NCI-H2029 treated with DMSO at 0.1 percent for 48 hours (cell line): ENCODE measurements around the gene MAMLD1.
"Not testable (repeated sequence)": the region's sequence is repeated elsewhere in the genome, so short reads cannot be mapped to it uniquely, and the experiment has no call there.

ENCODE experiments used
- DNase-seq: peaks from one replicate; lab custom pipeline; 2025; lab: John Stamatoyannopoulos, UW

MAMLD1 gene, protein sequence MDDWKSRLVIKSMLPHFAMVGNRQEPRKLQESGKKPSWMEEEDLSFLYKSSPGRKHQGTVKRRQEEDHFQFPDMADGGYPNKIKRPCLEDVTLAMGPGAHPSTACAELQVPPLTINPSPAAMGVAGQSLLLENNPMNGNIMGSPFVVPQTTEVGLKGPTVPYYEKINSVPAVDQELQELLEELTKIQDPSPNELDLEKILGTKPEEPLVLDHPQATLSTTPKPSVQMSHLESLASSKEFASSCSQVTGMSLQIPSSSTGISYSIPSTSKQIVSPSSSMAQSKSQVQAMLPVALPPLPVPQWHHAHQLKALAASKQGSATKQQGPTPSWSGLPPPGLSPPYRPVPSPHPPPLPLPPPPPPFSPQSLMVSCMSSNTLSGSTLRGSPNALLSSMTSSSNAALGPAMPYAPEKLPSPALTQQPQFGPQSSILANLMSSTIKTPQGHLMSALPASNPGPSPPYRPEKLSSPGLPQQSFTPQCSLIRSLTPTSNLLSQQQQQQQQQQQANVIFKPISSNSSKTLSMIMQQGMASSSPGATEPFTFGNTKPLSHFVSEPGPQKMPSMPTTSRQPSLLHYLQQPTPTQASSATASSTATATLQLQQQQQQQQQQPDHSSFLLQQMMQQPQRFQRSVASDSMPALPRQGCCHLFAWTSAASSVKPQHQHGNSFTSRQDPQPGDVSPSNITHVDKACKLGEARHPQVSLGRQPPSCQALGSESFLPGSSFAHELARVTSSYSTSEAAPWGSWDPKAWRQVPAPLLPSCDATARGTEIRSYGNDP

DNA sequence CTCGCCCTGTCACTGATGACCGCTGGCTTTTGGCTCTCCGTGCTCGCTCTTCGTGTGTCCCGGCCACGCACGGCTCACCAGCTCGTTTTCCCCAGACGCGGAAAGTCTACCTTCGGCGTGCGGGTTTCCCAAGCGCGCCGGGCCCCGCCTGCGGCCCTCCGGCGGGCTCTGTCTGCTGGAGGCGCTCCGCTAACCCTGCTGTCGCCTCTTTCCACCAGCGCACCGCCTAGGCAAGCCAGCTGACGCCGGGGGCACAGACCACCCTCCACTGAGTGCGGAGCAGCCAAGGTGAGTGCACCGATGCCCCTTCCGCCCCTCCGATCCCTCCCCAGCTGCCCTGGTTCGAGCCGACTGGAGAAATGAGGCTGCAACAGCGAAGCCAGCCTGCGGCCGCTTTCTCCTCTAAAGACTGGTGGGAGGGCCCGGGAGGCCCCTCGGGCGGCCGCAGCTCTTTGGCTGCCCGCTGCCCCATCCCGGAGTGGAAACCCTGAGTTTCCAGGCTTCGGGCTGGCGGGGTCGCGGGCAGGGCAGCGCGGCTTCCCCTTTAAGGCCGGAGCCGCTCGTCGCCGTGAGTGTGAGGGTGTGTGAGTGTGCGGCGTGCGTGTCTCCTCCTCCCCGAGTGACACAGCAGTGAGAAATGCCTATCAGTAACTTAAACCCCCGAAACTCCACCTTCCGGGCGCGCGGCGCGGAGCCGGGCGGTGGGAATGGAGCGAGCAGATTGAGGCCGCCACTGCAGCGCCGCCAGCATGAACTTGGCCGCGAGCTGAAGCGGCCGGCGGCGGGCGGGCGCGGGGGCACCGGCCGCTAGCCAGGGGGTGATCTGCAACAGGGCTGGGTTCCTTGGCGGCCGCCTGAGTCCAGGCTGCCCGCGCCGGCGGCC is at the start of gene MAMLD1:
MAMLD1 (plus strand) TSS at position 719 of the 883 bp plus-strand sequence. CDS start 82,200 bp downstream, outside the sequence.
- DNase-seq: no peak

DNA sequence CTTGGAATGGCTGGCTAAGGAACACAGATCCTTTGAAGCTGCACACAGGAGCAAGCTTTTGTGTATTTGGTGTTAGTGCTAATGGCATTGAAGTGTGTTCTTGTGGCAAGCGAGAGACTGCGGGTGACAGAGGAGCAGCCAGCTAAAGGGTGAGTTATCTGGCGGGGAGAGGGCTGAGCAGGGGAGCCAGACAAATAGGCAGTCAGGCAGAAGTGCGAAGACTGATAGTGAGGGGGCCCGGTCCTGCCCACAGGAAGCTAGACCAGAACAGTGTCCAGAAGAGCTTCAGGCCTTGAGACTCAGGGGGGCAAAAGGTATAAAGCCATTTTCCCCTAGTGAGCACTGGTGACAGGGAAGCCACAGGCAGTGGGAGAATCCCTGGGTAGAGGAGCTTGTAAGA is 49.6 kb upstream of the MAMLD1 start:
- DNase-seq: no peak

DNA sequence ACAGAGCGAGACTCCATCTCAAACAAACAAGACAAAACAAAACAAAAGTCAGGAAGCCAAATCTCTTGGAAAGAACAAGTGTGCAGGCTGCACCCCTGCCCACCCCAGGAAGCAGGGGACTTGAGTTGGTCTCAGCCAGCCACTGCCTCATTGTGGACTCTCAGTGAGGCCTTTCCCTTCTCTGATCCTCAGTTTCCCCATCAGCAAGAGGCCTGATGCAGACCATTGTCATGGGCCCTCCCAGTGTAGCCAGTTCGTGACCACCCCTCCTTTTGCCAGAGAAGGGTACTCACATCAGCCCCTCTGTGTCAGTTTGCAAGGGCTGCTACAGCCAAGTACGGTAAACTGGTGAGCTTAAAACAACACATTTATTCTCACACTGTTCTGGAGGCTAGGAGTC is 48.9 kb upstream of the MAMLD1 start:
- DNase-seq: no peak

DNA sequence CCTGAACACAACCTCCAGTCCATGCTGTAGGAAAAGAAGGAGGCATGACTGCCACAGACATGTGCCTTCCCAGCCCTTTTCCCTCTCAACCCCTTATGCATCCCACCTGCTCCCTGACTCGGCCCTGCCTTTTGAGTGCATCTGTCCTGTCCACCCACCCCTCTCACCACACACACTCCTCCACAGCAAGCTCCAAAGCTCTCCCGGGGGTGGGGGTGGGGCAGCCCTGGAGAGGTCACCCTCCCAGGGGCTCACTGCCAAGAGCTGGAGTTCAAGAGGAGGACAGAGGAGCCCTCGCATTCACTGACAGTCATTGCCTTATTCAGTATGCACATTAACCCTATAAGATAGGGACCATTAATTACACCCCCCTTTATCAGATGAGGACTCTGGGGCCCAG is 46.6 kb upstream of the MAMLD1 start:
- no peak for DNase-seq

DNA sequence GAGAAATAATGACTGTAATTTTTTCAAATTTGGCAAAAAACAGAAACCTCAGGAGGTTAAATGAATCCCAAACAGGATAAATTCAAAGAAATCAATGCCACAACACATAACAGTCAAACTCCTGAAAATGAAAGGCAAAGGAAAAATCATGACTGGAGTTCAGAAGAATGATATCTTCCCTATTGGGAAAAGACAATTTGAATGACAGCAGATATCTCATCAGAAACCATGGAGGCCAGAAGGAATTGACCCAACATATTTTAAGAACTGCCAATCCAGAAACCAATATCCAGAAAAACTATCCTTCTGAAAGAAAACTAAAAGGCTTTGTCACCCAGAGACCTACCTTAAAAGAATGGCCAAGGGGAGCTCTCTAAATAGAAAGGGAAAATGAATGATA is 40.1 kb upstream of the MAMLD1 start:
- DNase-seq: no peak

DNA sequence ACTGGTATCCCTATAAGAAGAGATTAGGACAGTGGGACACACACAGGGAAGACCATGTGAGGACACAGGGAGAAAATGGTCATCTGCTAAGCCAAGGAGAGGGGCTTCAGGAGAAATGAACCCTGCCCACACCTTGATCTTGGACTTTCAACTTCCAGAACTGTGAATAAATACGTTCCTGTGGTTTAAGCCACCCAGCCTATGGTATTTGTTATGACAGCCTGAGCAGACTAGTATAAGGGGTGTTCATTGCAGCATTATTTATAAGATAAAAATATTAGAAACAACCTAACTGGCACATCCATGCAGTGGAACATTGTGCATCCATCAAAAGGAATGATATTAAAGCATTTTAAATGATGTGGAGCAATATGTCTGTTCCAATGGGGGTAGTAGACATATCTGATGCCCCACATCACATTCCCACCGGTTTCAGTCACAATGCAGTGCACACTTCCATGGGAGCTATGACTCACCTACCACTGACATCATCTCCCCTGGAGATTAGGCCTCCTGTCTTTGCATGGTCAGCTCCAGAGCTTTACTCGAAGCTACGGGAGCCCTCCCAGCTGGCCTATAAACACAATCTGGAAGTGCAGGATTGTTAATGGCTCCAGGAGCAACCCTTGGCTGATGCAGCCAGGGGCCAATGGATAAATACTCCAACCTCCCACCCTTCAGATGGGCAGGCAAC is 38.9 kb upstream of the MAMLD1 start:
- no peak for DNase-seq

DNA sequence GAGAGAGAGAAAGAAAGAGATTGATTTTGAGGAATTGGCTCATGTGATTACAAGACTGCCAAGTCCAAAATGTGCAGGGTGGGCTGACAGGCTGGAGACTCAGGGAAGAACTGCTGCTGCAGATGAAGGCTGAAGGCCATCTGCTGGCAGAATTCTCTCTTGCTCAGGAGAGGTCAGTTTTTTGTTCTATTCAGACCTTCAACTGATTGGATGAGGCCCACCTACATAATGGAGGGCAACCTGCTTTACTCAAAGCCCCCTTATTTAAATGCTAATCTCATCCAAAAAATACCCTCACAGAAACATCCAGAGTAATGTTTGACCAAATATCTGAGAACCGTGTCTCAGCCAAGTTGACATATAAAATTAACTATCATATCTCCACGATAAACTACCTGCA is 38.2 kb upstream of the MAMLD1 start:
- no peak for DNase-seq

DNA sequence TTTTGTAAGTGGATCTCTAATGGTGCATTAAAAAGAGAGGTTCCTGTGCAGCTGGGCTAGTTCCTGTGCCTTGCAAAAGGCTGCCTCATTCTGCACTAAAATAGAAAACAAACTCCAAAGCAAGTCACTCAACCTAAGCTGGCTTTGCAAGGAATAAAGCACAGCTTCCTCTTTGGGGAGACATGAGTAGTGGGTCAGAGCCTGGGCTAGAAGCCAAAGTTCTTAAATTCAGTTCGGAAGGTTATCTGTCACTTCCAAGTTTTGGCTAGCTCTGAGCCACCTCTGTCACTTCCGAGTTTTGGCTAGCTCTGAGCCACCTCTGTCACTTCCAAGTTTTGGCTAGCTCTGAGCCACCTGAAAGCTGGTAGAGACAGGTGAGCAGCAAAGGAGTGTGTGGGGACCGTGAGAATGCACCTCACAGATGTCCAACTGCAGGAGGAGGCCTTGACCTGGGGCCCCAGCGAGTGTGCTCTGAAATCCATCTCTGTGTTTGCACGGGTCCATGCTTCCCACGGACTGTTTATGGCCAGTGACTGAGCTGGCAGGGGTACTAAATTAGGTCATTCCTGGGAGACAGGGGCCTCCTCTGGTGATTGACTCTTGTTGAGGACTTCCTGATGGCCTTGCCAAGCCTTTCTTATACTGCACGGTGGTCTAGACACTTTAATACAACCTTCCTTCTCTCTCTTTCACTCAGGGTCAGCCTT is 36.4 kb upstream of the MAMLD1 start:
- DNase-seq: no peak

DNA sequence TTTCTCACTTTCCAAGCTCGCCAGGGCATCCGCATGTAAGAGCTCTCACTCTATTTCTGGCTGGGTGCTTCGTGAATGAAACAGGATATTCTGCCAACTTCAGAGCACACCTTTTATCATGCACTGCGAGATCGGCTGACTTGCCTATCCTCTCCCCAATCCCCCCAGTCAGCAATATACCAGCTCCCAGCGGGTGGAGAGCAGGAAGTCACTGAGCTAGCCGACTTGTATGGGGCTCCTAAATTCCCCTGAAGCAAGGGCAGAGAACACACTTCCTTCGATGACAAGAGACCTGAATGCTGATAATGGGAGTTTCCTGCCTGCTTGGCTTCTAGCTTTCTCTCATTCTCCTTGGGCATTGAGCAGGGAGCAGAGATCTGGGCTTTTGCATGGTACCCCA is 33.8 kb upstream of the MAMLD1 start:
- no peak for DNase-seq

DNA sequence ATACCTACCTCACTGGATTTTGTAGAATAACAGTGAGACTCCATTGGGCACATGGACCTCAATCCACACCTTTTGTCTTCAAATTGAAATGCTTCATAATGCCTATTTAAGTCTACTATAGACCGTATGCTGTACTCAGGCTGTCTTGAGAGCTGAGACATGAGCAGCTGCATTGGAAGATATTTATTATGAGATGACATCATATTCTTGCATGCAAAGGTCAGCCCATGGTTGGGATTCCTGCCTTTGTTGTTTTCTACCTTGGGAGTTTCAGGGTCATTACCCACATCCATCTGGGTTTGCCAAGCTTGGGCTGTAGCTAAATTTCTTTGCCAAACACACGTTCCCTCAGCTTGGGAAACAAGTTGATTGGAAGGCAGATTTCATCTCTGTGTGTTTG is 33.2 kb upstream of the MAMLD1 start:
- DNase-seq: no peak

DNA sequence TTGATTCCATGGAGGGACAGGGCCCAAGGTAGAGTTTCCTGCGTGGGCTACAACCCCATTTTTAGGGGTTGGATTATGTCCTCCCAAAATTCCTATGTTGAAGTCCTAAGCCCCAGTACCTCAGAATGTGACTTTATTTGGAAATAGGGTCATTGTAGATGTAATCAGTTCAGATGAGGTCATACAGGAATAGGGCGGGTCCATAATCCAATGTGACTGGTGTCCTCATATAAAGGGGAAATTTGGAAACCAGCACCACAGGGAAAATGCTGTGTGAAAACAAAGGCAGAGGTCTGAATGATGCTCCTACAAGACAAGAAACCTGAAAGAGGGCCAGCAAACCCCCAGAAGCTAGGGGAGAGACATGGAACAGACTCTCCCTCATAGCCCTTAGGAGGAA is 31.1 kb upstream of the MAMLD1 start:
- DNase-seq: no peak

DNA sequence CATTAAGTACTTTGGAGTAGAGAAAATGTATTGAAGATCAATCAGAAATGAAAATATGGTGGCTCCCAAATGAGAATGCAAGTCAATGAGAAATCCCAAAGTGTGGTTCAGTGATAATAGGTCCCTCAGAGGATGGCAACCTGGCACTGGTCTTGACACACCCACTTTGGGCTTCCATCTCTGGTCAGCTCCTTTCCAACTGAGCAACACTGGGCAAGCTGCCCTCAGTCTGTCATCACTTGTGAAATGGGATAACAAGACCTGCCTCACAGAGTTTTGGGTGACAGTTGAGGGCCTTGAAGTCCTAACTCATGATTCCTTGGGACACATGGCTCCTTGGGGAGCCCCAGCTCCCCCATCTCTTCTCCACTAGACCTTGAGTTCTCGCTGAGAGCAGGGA is 29.0 kb upstream of the MAMLD1 start:
- DNase-seq: no peak

DNA sequence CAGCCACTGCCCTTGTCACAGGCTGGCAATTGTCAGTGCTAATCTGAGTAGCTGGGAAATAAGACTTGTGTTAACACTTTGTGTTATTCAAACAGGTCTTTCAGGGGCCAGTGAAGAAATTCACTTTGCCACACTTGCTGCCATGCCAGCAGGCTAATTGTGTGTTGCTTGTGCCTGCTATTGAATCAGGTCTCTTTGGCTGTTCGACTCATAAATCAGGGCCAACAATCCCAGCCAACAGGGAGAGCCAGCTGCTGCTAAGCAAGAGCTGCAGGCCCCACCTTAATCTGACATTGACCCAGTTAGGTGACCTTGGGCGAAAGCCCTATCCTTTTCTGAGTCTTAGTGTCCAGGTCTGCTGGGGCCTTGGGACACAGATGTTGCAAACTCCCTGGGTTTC is 28.1 kb upstream of the MAMLD1 start:
- DNase-seq: no peak

DNA sequence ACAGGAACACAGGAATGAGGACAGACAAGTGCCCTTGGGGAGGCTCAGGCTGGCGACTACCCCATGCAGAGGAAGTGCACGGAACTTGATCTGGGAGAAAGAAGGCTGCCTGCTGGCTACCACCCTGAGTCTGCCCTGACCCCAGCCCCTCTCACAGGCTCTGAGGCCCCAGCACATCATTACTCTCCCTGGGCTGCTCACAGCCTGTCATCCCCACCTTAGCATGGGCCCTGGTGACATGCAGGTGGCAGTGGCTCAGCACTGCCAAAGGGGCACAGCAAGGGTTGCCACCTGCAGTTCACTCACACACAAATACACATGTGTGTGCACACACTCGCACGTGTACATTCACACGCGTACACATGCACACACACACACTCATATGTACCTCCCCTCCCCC is 26.1 kb upstream of the MAMLD1 start:
- no peak for DNase-seq

DNA sequence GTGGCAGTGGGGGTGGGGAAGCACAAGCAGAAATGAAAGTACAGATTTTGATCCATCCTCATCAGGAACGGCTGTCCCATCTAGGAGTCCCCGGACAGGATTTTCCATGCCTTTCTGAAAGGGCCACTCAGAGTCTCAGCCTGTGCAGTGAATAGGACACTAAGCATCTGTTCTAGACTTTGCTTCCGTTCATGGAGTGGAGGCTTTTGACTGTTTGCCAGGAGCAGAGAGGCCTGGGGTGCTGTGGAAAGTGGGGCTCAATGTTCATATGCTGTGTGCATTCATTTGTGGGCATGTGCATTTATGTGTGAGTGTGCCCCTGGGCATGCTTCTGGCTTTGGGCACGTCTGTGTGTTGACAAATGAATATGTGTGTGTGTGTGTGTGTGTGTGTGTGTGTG is 25.6 kb upstream of the MAMLD1 start:
- DNase-seq: no peak

DNA sequence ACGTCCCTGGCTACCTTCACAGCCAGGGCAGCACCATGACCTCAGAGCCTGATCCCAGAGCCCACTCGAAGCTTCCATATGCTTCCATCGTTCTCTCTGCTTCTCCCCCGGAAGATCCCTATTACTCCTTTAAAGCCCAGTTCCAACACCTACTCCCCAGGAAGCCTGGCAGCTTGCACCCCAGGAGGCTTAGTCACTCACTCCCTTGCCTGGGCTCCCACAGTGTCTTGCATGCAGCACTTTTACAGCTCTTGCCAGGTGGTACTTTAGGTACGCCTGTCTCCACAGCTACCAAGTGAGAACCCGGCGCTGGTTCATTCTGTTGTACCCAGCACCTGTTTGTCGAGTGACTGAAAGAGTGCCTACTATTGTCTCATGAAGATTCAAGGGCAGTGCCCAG is 24.5 kb upstream of the MAMLD1 start:
- no peak for DNase-seq

DNA sequence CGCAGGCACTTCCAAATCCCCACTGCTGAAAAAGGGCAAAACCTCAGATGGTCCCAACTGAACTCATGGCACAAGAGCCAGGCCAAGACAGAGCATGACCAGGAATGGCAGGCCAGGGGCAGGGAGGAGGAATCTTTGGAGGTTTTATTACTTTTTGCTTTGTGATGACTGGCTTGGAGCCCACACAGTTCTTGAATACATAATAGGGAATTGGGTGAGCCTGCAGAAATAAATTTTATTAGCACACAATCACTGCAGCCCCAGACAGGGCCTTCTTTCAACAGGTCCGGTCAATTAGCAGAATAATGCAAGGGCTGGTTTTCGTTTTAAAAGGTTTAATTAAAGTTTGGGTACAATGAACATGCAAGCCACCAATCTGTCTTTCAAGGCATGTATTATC is 23.4 kb upstream of the MAMLD1 start:
- no peak for DNase-seq

DNA sequence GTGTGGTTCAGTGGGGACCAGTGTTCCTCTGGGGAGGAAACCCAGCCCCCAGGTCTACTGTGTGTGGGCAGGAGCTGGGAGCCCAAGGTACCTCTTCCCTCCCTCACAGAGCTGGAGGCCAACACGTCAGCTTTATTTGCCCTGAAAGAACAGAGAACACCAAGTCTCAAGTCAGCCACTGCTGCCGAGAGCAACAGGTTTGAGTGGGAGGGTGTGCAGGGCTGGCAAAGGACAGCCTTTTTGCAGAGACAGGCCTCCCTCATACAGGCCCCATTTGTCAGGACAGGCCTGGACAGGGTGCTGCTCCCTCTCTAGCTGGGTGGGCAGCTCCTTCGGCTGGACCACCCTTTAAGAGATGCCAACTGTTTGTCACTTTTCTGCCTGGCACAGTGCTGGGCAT is 22.8 kb upstream of the MAMLD1 start:
- DNase-seq: not testable (repeated sequence)

DNA sequence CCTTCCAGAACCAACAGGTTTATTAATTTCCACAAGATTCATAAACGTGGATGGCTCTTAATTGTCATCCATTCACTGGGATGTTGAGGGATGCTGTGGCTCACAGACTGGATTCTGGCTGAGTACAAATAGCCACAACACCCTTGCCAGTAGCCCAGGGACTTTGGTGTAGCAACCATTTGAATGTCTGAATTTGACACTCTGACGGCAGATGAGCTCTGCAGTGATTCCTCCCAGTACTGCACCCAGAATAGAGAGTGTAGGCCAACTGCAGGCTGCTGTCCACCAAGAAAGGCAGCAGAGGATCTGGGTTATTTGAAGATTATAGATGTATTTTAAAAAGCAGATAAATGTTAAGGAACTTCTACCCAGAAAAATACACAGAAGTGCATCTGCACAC is 15.6 kb upstream of the MAMLD1 start:
- no peak for DNase-seq

DNA sequence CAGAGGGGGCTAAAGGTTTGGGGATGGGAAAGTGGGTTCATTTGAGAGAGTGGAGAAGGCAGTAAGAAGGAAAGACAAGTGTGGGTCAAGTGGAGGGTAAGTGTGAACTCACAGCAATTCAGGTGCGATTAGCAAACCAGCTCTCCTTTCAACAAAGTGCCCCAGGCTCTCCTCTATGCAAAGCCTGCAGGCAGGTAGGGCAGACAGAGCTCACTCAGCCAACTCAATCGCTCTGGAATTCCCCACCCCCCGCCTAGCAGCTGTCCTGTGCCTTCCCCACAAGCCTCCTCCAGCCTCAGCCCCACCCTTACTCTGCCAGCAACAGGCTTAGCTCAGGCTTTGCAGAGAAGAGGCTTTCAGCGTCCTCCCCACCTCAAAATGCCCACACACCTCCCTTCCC is 14.8 kb upstream of the MAMLD1 start:
- no peak for DNase-seq

DNA sequence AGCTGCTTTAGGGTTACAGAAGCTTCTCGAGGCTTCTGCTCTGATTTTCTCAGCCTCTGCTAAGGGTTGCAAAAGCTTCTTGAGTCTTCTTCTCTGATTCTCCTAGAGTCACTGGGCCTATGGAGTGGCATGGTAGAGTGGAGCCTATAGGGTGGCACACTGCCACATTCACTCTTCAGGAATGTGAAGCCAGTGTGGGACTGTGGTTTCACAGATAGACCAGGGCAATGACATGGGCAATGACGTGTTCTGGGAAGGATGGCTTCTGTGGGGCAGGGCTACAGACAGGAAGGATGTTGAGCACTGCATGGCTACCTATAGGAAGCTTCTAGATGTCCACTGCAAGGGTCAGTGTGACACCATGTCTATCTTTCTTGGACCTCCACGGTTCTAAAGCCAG is 11.0 kb upstream of the MAMLD1 start:
- no peak for DNase-seq
